GM18499 (cell line): ENCODE measurements around the gene RCCD1.

Experiments used
- ATAC-seq: cut with Tn5 transposase; IDR thresholded peaks from one replicate; pipeline ENCODE4 v1.9.1; 2021; ENCODE audit warnings: moderate number of reproducible peaks; ENCODE audit not compliant: insufficient read depth, unreplicated experiment

RCCD1 gene

DNA sequence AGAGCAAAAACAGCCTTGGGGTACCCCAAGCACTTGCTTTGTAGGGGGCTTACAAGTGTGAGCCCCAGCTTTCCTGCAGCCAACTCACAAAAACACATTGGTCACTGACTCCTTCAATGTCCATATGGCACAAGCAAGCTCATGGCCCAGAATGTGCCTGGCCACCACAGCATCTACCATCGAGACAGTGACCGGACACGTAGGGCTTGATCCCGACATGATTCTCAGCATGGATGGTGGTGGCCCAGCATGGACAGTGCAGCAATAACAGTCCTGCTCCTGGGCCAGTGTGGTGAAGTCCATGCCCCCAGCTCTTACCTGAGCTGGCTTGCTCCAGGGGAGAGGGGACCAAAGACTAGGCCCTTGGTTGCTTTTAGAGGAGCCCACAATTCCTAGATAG lies 13.6 kb upstream of the RCCD1 start:
- no peak for ATAC-seq

DNA sequence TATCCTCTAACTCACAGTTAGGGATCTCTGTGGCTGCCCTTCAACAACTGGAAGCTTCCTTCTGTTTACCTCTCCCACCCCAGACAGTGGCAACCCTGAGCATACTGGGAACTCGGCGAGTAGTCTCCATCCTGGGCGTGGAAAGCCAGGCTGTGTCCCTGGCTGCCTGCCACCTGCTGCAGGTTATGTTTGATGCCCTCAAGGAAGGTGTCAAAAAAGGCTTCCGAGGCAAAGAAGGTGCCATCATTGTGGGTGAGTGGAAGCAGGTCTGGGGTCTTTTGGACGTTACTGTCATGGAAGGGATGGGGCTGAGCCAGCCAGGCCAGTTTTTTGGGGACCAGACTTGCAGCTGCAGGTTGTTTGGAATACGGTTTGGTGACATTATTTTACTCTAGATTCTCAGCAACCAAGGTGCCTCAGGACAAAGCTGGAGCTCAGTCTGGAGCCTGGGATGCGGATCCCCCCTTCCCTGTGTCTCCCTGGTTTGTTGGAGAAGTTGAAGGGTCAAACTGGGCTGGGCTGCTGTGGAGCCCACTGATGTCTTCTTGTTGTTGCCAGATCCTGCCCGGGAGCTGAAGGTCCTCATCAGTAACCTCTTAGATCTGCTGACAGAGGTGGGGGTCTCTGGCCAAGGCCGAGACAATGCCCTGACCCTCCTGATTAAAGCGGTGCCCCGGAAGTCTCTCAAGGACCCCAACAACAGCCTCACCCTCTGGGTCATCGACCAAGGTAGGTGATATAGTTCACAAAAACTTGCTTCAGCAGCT lies 12.1 kb upstream of the RCCD1 start:
- ATAC-seq, result no peak

DNA sequence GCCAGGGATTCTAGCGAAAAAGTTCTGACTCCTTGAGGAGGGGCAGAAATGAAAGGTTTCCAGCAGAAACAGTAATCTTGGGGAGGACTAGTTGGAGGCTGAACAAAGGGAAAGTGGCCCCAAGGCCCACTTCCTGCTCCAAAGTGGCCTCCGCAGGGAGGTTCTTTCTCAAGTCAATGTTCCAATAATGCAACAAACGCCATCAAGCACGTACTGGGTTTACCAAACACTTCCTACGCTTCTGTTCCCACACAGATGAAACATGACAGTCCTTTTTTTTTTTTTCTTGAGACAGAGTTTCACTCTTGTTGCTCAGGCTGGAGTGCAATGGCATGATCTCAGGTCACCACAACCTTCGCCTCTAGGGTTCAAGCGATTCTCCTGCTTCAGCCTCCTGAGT lies 9.6 kb upstream of the RCCD1 start:
- ATAC-seq, result no peak

DNA sequence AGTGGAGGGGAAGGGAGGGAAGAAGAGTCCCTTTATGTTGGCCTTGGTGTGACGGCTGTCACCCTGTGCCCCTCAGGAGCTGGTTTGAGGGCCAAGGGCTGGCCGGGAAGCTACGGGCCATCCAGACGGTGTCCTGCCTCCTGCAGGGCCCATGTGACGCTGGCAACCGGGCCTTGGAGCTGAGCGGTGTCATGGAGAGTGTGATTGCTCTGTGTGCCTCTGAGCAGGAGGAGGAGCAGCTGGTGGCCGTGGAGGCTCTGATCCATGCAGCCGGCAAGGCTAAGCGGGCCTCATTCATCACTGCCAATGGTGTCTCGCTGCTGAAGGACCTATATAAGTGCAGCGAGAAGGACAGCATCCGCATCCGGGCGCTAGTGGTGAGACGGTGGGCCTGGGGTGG lies 8.1 kb upstream of the RCCD1 start:
- ATAC-seq, result no peak

DNA sequence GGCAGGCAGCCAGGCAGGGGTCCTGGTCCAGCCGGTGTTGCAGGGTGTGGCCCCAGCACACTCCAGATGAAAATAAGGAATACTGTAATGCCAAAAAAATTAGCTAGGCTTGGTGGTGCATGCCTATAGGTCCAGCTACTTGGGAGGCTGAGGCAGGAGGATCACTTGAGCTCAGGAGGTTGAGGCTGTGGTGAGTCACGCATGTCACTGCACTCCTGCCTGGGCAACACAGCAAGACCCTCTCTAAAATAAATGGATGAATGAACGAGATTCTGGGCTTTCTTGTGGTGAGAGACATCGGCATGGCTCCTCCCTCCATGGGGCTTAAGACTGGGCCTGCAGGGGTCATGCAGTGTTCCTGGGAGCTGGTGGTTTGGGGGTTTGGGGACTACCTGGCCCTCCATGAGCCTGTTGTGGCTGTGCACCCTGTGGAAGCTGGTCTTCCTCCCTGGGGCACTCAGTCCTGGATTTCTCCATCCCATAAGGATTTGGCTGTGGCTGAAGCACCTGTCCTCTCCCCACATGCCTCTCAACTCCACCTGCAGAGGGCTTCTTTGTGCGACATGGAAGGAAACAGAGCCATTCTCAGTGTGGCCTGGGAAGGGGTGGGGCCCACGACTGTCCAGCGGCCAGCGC lies 7.6 kb upstream of the RCCD1 start:
- ATAC-seq, result no peak

DNA sequence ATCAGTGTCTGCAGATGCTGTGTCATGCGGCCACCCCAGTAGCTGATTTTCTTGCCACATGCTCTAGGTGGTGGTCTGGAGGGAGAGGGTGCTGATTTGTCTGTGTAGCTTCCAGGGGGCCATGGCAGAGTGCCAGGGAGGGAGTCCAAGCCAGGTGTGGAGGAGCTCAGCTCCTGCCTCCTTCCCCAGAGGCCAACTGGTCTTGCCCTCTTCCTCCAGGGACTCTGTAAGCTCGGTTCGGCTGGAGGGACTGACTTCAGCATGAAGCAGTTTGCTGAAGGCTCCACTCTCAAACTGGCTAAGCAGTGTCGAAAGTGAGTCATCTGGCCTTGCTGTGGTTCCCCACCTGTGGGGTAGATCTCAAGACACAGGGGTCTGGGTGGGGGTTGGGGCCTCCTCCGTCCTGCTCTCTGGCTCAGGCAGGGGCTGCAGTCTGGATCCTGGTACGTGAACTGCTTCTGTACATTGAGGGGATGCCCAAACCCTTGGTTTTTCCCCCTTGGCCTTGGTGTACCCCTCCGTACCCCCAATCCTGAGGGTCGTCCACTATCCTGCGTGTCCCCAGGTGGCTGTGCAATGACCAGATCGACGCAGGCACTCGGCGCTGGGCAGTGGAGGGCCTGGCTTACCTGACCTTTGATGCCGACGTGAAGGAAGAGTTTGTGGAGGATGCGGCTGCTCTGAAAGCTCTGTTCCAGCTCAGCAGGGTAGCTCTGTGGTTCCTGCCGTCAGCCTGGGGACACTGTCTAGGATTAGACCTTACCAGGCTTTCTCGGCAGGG lies 6.9 kb upstream of the RCCD1 start:
- no peak for ATAC-seq

DNA sequence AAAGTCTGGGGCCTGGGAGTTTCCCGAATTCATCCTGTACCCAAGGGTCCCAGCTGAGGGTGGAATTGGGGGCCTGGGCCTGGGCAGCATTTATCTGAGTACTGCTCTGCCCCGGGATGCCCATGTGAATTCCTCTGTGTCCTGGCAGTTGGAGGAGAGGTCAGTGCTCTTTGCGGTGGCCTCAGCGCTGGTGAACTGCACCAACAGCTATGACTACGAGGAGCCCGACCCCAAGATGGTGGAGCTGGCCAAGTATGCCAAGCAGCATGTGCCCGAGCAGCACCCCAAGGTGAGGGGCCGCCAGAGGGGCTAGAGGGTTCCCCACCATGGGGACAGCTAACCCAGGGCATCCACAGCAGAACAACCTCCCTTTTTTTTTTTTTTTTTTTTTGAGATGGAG lies 6.2 kb upstream of the RCCD1 start:
- ATAC-seq, result no peak

DNA sequence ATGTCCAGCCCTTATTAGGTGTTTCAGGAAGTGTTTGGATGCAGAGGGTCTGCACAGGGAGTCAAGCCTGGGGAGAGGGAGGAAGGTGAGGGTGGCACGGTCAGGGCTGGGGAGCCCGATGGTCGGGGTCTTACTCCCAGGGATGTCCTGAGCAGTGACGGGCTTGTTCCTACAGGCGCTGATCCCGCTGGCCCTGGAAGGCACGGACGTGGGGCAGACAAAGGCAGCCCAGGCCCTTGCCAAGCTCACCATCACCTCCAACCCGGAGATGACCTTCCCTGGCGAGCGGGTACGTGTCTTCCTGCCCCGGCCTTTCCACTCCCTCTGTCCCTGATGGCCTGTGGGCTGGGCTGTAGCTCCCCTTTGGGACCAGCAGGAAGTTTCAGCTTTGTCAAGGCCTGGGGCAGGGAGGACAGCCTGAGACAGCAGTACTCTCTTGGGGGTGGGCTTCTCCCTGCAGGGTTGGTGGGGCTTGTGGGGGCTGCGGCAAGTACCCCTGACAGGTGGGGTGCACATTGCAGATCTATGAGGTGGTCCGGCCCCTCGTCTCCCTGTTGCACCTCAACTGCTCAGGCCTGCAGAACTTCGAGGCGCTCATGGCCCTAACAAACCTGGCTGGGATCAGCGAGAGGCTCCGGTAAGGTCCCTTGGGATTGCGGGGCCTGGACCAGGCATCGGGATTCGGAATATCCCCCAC lies 4.6 kb upstream of the RCCD1 start:
- ATAC-seq, result no peak

DNA sequence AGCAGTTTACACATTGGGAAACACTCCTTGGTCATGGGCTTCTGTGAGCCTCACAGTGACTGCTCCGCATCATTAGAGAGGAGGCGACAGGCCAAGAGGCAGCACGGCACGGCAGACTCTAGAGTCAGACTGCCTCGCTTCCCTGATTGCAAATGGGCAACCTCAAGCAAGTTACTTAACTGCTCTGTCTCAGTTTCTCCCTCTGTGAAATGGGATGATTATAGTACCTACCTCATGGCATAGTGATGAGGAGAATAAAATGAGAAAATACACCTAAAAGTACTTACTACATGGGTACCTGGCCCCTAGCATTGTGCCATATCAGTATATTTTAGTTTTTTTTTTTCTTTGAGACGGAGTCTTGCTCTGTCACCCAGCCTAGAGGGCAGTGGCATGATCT lies 4.0 kb upstream of the RCCD1 start:
- ATAC-seq, result no peak

DNA sequence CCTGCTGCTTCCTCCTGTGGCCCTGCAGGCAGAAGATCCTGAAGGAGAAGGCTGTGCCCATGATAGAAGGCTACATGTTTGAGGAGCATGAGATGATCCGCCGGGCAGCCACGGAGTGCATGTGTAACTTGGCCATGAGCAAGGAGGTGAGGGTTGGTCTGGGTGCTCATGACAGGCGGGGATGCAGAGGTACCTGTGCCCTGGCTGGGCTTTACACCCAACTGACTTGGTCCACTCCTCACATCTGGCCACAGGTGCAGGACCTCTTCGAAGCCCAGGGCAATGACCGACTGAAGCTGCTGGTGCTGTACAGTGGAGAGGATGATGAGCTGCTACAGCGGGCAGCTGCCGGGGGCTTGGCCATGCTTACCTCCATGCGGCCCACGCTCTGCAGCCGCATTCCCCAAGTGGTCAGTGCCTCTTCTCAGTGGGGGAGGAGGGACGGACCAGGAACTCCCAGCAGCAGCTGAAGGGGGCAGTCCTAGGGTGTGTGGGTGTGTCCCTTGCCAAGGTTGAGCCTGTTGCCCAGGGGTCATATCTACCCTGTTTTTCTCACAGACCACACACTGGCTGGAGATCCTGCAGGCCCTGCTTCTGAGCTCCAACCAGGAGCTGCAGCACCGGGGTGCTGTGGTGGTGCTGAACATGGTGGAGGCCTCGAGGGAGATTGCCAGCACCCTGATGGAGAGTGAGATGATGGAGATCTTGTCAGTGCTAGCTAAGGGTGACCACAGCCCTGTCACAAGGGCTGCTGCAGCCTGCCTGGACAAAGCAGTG lies 1.6 kb upstream of the RCCD1 start:
- no peak for ATAC-seq

DNA sequence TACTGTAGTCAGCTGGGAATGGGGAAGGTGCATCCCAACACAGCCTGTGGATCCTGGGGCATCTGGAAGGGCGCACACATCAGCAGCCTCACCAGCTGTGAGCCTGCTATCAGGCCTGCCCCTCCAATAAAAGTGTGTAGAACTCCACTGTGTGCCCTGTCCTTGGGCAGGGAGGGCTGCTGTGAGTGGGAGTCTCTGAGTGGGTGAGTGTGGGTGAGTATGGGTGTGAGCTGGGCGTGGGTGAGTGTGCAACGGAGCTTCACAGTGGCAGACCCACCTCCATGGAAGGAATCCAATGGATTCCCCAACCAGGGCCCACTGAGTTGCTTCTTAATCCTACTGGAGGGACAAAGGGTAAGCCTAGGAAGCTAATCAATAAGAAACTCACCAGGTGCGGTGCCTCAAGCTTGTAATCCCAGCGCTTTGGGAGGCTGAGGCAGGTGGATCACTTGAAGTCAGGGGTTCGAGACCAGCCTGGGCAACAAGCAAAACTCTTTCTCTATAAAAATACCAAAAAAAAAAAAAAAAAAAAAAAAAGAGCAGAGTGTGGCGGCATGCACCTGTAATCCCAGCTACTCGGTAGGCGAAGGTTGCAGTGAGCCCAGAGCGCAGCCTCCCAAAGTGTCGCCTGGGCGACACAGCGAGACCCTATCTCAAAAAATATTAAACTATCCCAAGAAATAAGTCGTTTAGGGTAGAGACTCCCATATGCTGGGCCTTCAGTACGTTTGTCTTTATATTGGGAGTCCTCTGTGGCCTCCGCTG lies 555 bp upstream of the RCCD1 start:
- no peak for ATAC-seq

DNA sequence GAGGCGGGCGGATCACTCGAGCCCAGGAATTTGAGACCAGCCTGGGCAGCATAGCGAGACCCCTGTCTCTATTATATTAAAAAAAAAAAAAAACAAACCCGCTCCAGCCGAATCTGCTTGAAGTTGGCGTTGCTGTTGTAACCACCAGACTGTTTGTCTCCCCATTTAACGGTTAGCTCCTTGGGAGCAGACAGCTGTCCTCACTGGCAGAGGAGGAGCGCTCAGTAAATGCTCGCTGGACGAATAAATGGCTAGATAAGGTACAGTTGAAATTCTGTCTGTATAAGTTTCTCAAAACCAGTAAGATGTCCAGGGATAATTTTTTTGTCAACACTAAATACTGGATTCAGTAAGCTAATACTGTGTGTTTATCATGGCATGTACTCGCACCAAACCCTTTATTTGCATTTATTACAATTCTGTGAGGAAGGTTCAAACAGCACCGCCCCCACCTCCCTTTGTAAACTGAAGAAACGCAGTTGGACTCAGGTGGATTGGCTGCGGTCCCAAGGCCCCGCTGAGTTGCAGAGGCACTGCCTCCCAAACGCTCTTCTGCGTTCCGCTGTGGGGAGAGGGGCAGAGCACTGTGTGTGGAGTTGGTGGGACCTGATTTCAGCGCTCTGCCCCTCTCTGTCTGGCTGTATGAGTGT lies 1.1 kb downstream of the RCCD1 start:
- no peak for ATAC-seq

DNA sequence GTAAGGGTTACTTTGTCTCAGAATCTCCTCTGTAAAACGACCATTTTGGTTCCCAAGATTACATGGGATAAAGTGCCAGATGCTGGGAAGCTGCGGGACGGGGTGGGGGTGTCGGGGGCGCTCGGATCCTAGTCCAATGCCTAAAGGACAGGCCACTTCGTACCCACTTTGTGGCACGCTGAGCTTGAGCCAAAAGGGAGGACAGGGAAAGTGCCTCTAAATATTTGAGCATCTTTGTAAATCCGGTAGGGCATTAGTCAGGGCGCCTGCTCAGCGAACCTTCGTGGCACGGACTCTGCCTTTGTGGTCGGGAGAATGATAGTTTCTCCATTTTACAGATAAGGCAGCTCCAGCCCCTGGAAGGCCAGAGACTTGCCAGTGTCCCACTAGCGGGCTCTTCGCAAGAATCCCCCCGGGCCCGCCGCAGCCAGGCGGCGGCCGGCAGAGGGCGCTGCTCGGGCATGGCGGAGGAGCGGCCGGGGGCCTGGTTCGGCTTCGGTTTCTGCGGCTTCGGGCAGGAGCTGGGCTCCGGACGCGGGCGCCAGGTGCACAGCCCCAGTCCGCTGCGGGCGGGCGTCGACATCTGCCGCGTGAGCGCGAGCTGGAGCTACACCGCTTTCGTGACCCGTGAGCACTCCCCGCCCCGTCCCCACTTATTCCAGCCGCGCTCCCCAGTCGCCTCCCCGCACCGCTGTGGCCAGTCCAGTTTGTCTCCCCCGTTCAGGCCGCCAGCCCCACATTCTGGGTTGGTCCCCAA lies 1.8 kb downstream of the RCCD1 start:
- no peak for ATAC-seq

DNA sequence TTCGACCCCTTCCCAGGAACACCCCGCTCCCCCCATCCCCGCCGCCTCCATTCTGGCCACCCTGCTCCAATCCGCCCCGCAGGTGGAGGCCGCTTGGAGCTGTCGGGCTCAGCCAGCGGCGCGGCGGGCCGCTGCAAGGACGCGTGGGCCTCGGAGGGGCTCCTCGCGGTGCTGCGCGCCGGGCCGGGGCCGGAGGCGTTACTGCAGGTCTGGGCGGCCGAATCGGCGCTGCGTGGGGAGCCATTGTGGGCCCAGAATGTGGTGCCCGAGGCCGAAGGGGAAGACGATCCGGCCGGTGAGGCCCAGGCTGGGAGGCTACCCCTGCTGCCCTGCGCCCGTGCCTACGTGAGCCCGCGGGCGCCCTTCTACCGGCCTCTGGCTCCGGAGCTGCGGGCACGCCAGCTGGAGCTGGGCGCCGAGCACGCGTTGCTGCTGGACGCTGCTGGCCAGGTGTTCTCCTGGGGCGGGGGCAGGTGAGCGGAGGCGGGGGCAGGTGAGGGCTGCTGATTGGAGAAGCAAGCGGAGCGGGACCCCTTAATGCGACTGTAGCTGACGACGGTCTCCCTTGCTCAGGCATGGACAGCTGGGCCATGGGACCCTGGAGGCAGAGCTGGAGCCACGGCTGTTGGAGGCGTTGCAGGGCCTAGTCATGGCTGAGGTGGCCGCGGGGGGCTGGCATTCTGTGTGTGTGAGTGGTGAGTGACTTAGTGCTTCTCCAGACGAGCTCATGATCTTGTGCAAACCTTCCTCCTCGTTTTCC lies 2.5 kb downstream of the RCCD1 start:
- no peak for ATAC-seq

DNA sequence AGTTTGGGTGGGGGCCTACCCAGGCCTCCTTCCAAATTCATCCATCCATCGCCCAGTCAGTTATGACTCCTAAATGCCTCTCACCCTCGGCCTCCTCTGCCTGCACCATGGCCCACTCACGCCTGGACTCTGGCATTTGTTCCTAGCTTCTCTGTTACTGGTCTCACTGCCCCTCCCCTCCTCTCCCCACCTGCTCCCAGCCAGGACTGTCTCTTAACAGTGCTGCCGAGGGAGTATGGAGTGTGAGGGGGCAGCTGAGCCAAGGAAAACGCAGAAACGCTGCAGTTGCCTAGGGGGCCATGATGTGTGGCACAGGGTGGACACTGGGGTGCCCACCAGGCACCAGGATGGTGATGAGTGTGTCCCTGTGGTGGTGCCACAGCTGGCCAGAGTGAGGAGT lies 3.1 kb downstream of the RCCD1 start:
- no peak for ATAC-seq

DNA sequence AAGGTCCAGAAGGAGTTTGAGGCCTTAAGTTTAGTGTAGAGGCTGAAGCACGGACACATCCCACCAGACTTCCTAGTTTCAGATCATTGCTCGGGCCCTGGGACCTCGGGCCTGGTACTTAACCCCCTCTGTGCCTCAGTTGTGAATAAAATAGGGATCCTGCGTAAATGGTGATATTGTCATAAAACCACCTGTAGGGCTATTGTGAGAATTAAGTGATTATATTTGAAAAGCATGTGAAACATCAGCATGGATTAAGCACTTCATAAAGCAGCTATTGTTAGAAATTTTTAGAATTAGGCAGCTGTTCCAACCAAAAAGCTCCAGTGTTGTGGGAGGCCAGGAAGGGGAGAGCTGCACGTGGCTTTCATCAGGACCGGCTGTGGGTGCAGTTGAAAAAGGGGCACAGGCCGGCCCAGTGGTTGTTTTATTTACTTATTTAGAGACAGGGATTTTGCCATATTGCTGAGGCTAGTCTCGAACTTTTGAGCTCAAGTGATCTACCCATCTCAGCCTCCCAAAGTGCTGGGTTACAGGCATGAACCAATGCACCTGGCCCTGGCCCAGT lies 4.4 kb downstream of the RCCD1 start:
- no peak for ATAC-seq

DNA sequence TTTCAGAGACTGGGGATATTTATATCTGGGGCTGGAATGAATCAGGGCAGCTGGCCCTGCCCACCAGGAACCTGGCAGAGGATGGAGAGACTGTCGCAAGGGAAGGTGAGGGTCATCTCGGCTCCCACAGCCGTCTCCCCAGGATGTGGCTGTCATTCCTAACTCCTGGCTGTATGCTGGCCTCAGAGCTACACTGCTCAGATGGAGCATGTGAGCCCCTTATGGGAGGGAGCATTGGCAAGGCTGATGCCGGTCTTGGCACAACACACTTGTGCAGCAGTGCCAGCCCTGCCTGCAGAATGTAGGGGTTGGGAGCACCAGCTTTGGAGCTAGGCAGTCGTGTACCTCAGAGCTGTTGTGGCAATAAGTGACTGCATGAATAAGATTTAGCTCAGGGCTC lies 5.2 kb downstream of the RCCD1 start:
- ATAC-seq, result no peak
